GM12891 (cell line): Measurements from ENCODE around the gene DPPA3. TPM values are rescaled to one million over a fixed set of nuclear protein-coding genes. Genes with fewer than 3 reads are reported as not detected.
A peak's percentile ranks its signal among the peaks of the same experiment; 100 is the strongest.
"Not testable (repeated sequence)": the region's sequence is repeated elsewhere in the genome, so short reads cannot be mapped to it uniquely, and the experiment has no call there.

Experiments
- DNase-seq: peaks from one replicate; pipeline ENCODE4 v3.0.0; 2011; ENCODE audit warnings: low spot score; ENCODE audit not compliant: insufficient read length
- FAIRE-seq: peaks from 2 replicates; lab custom pipeline; 2011; peaks lifted over from hg19 to GRCh38; lab: Jason Lieb, UNC
- PAX5 ChIP-seq: IDR thresholded peaks from 2 replicates; pipeline ENCODE4 v1.6.1; 2011; ENCODE audit warnings: low read length, moderate library complexity, mild to moderate bottlenecking; ENCODE audit not compliant: insufficient read depth, severe bottlenecking
- POLR2A ChIP-seq: IDR thresholded peaks from 2 replicates; pipeline ENCODE4 v1.6.1; 2011; ENCODE audit warnings: low read depth, low read length, control low read depth
- POLR2AphosphoS5 ChIP-seq: IDR thresholded peaks from 2 replicates; pipeline ENCODE4 v1.6.1; 2011; ENCODE audit warnings: low read depth, low read length, control low read depth
- POU2F2 ChIP-seq: IDR thresholded peaks from 2 replicates; pipeline ENCODE4 v1.6.1; 2011; ENCODE audit warnings: low read depth, mild to moderate bottlenecking, control low read depth, low read length, moderate library complexity
- SPI1 ChIP-seq: IDR thresholded peaks from 2 replicates; pipeline ENCODE4 v1.6.1; 2011; ENCODE audit warnings: low read depth, low read length, control low read depth
- TAF1 ChIP-seq: IDR thresholded peaks from 2 replicates; pipeline ENCODE4 v1.6.1; 2011; ENCODE audit warnings: low read depth, low read length, control low read depth
- polyA plus RNA-seq: library from polyadenylated mRNA; unstranded; fragments of >200 nt; gene quantifications from one replicate; pipeline ENCODE4 v1.2.1, GENCODE V29; 2012; ENCODE audit warnings: low read depth, missing spikeins, inconsistent platforms; ENCODE audit not compliant: missing spikeins

The DPPA3 gene
- polyA plus RNA-seq = not detected

GRCh38 chr12:7711133-7711532, at the start of gene DPPA3:
Gene DPPA3, plus strand, starts transcription at chr12:7711433. Its CDS starts 138 bp downstream, at chr12:7711571.
- no peak for TF ChIP-seq PAX5
- TF ChIP-seq POU2F2 = no peak
- no peak for TF ChIP-seq POLR2A
- no peak for TF ChIP-seq POLR2AphosphoS5
- no peak for TF ChIP-seq SPI1
- TF ChIP-seq TAF1 = no peak
- FAIRE-seq = no peak
- no peak for DNase-seq

- TF ChIP-seq TAF1 (no peak), SPI1 (no peak), POLR2AphosphoS5 (no peak)
- DNase-seq (no peak), FAIRE-seq (no peak)
Measured at GRCh38 chr12:7661741-7662140, 49.5 kb upstream of the DPPA3 start.

DNA sequence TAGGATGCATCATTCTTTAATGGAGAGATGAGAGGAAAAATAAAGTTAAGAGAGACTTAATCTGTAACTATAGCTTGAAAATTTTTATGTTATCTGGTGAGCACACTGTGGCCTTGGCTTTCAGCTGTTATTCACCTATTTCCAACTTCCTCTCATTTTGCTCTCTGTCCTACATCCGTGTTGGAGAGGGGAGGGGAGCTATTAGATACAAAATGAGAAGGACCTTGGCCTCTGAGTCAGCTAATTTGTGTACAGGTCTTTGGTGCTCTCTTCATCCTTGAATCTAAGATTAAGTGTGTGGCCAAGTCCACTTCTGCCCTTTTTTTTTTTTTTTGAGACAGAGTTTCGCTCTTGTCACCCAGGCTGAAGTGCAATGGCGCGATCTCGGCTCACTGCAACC, 44.6 kb upstream of the DPPA3 start:
- no peak for FAIRE-seq
- TF ChIP-seq TAF1 = no peak
- no peak for TF ChIP-seq PAX5
- no peak for TF ChIP-seq SPI1
- no peak for TF ChIP-seq POU2F2
- no peak for TF ChIP-seq POLR2A
- no peak for TF ChIP-seq POLR2AphosphoS5
- DNase-seq = no peak

GRCh38 chr12:7667125-7667524, 44.1 kb upstream of the DPPA3 start:
- DNase-seq (peak; percentile 18), FAIRE-seq (no peak)
- TF ChIP-seq TAF1 (no peak), POLR2A (no peak), SPI1 (no peak)

DNA sequence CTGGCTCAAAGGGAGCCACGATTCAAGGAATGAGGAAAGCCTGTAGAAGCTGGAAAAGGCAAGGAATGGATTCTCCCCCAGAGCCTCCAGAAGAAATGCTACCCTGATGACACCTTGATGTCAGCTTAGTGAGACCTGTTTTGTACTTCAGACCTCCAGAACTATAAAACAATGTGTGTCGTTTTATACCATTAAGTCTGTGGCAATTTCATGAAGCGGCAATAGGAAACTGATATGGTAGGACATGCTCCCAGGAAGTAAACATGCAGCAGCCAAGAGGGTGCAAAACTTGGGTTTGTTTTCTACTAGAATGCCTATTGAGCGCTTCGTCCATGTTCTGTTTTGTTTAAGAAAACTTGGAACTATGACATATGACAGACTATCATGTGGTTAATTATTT, 43.1 kb upstream of the DPPA3 start:
- DNase-seq (no peak), FAIRE-seq (no peak)
- TF ChIP-seq POLR2A (no peak), SPI1 (no peak), POLR2AphosphoS5 (no peak), TAF1 (no peak)

DNA sequence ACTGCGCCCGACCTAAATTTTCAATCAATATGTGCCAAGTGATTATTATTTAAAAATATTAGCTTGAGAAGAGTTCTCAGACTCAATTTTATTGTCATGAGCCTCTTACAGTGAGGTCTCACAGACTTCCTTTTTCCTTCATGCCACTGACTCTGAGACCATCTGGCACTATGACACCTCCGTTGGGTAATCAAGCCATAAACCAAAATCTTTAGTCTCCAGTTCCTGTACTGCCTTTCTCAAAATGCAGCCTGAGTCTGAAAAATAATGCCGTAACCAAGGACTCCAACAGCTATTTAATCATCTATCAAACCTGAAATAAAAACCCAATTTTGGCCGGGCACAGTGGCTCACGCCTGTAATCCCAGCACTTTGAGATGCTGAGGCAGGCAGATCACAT, 35.8 kb upstream of the DPPA3 start:
- FAIRE-seq, DNase-seq: not testable (repeated sequence)

- peak; percentile 37 for DNase-seq
- not testable (repeated sequence) for FAIRE-seq
Measured at GRCh38 chr12:7677432-7677888, 33.8 kb upstream of the DPPA3 start.

DNA sequence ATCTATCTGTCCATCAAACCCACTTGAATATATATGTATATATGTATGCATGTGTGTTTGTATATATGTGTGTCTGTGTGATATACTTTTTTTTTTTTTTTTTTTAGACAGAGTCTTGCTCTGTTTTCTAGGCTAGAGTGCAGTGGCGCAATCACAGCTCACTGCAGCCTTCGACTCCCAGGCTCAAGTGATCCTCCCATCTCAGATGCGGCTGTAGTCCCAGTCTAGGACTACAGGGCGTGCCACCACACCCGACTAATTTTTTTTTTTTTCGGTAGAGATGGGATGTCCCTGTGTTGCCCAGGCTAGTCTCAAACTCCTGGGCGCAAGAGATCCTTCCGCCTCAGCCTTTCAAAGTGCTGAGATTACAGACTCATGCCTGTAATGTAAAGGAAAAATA, 32.5 kb upstream of the DPPA3 start:
- TF ChIP-seq SPI1 (no peak), POLR2A (no peak), PAX5 (no peak), POU2F2 (no peak), TAF1 (no peak), POLR2AphosphoS5 (no peak)
- no peak for FAIRE-seq
- DNase-seq = no peak

DNA sequence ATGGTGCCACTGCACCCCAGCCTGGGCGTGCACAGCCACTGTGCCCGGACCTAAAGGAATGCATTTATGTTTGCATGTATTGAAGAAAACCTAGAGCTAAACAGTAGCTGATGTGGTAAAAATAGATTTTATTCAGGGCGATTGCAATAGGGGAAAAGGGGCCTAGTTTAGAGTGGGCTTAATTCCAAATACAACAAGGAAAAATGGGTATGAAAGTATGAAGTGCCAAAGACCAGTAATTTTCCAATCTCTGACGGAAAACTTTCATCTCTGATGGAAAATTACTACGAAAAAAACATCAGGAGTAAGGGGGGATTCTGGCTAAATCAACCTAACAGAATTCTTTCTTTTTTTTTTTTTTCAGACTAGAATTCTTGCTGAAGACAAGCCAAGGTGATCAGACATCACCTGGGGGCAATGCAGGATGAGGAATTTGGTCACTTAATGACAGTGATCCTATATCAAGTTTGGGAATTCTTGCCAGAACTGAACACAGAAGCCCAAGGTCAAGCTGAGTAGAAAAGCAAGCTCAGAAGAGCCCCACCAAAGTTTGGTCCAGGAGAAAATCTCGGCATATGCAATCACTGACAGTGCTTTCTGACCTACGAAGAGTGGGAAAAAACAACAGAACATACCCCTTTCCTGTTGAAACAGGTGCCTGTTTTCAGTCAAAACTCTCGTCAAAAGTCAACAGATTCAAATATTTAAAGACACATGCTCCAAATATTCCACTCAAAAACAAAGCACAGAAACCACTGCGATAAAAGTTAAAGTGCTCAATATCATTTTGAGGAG, 31.8 kb upstream of the DPPA3 start:
- DNase-seq (no peak), FAIRE-seq (no peak)
- no peak for TF ChIP-seq POU2F2
- no peak for TF ChIP-seq TAF1
- no peak for TF ChIP-seq POLR2A
- TF ChIP-seq SPI1 = no peak

GRCh38 chr12:7681535-7681934, 29.7 kb upstream of the DPPA3 start:
- DNase-seq (no peak), FAIRE-seq (no peak)

DNA sequence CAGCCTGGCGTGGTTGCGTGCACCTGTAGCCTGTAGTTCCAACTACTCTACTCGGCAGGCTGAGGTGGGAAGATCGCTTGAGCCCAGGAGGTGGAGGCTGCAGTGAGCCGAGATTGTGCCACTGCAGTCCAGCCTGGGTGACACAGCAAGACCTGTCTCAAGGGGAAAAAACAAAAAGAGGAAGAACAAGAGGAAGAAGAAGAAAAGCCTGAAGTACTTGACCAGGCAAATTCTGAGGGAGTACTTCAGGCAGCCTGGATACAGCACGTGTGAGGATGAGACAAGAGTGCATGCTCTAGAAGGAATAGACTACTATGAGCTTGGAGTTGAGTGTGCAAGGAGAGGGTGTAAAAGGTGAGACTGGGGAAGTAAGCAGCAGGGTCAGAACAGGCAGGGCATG, 17.4 kb upstream of the DPPA3 start:
- FAIRE-seq (no peak), DNase-seq (no peak)
- no peak for TF ChIP-seq POLR2A
- TF ChIP-seq TAF1 = no peak
- TF ChIP-seq POU2F2 = no peak
- TF ChIP-seq POLR2AphosphoS5 = no peak

More at GRCh38 chr12:7681535-7681934, 29.7 kb upstream of the DPPA3 start:
- TF ChIP-seq SPI1 (no peak), POLR2A (no peak), PAX5 (no peak), POU2F2 (no peak), POLR2AphosphoS5 (no peak), TAF1 (no peak)
